ENCODE results near the gene ABTB1. TPM values are rescaled to one million over a fixed set of nuclear protein-coding genes. Genes with fewer than 3 reads are reported as not detected.

Gene ABTB1
- total RNA-seq, 1 experiment from 2014 or later = 6.9 TPM

DNA sequence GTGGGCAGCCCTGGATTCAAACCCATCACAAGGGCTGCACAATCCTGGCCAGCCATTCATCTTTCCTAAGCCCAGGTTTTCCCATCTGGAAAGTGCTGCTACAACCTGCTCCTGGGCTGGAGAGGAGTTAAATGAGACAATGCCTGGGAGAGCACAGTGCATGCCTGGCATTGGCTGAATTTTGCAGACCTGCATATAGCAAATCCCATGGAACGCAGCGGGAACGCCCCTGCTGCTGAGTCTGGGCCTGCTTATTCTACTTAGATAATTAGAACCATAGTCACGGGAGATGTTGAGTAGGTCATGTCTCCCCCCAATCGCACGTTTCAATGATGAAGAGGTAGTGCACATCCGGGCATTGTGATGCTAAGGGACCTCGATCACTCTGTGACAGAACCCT, 46.6 kb downstream of the ABTB1 start:
- Histone ChIP-seq H3K27ac (ENCODE audit: low read length) (no peak overlapping the region), H3K36me3 (ENCODE audit: control insufficient read depth, insufficient read depth, low read length) (no peaks in the 10 kb centered on the region), H3K4me3 (ENCODE audit: low read depth in 2 of 2, low read length in 2 of 2) (no peak overlapping the region), H3K4me1 (ENCODE audit: control insufficient read depth, insufficient read depth, low read length) (no peaks in the 10 kb centered on the region), H3K27me3 (ENCODE audit: control insufficient read depth, insufficient read depth, low read length) (peaks cover 7% of the 10 kb centered on the region; the same call in 1 of the 2 replicates), H3K9me3 (ENCODE audit: control insufficient read depth, insufficient read depth, low read depth, low read length) (no peaks in the 10 kb centered on the region)
- BruUV-seq (replicated peaks) = no TSS peak
- DNase-seq (ENCODE audit: low read depth, low spot score) (no peak), ATAC-seq (no peak)
- TF ChIP-seq POLR2AphosphoS5 (IDR thresholded peaks at IDR 0.05; ENCODE audit: low read depth, low read length) (no peak), TCF7L2 (IDR thresholded peaks at IDR 0.05; ENCODE audit: low read depth, low read length) (no peak), CTCF (IDR thresholded peaks at IDR 0.05) (no peak), SIN3A (IDR thresholded peaks at IDR 0.05; ENCODE audit: borderline replicate concordance, insufficient read depth, low read depth, low read length) (no peak)
- TF ChIP-seq, protein P1, sequence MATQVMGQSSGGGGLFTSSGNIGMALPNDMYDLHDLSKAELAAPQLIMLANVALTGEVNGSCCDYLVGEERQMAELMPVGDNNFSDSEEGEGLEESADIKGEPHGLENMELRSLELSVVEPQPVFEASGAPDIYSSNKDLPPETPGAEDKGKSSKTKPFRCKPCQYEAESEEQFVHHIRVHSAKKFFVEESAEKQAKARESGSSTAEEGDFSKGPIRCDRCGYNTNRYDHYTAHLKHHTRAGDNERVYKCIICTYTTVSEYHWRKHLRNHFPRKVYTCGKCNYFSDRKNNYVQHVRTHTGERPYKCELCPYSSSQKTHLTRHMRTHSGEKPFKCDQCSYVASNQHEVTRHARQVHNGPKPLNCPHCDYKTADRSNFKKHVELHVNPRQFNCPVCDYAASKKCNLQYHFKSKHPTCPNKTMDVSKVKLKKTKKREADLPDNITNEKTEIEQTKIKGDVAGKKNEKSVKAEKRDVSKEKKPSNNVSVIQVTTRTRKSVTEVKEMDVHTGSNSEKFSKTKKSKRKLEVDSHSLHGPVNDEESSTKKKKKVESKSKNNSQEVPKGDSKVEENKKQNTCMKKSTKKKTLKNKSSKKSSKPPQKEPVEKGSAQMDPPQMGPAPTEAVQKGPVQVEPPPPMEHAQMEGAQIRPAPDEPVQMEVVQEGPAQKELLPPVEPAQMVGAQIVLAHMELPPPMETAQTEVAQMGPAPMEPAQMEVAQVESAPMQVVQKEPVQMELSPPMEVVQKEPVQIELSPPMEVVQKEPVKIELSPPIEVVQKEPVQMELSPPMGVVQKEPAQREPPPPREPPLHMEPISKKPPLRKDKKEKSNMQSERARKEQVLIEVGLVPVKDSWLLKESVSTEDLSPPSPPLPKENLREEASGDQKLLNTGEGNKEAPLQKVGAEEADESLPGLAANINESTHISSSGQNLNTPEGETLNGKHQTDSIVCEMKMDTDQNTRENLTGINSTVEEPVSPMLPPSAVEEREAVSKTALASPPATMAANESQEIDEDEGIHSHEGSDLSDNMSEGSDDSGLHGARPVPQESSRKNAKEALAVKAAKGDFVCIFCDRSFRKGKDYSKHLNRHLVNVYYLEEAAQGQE (IDR thresholded peaks at IDR 0.05; ENCODE audit: insufficient read depth in 1 of 2, low read depth in 2 of 2, low read length in 1 of 2) = no peak
- ChIA-PET CTCF (no interaction called here), POLR2A (no interaction called here)
- in situ Hi-C loops (cut with HindIII; ENCODE audit: low pct_unique_long_range_greater_than_20kb, low sequenced_read_pairs) = no loop called here
- intact Hi-C loops (cut with micrococcal nuclease; ENCODE audit: unreplicated experiment) = no loop called here

- no peaks in the 10 kb centered on the region for H3K36me3 ChIP-seq (ENCODE audit: control insufficient read depth, insufficient read depth, low read length)
- ChIA-PET POLR2A (no interaction called here), CTCF (no interaction called here)
- intact Hi-C loops (cut with micrococcal nuclease; ENCODE audit: unreplicated experiment) = no loop called here
- ATAC-seq = no peak
- H3K4me1 ChIP-seq (ENCODE audit: control insufficient read depth, insufficient read depth, low read length) = no peaks in the 10 kb centered on the region
- no peaks in the 10 kb centered on the region for H3K9me3 ChIP-seq (ENCODE audit: control insufficient read depth, insufficient read depth, low read depth, low read length)
- in situ Hi-C loops (cut with HindIII; ENCODE audit: low pct_unique_long_range_greater_than_20kb, low sequenced_read_pairs) = no loop called here
- BruUV-seq (replicated peaks) = no TSS peak
- no peak for DNase-seq (ENCODE audit: low read depth, low spot score)
- TF ChIP-seq TCF7L2 (IDR thresholded peaks at IDR 0.05; ENCODE audit: low read depth, low read length) (no peak), SIN3A (IDR thresholded peaks at IDR 0.05; ENCODE audit: borderline replicate concordance, insufficient read depth, low read depth, low read length) (no peak), CTCF (IDR thresholded peaks at IDR 0.05) (no peak), POLR2AphosphoS5 (IDR thresholded peaks at IDR 0.05; ENCODE audit: low read depth, low read length) (no peak)
- TF ChIP-seq, protein P1 (IDR thresholded peaks at IDR 0.05; ENCODE audit: insufficient read depth in 1 of 2, low read depth in 2 of 2, low read length in 1 of 2) = no peak
- no peak overlapping the region for H3K4me3 ChIP-seq (ENCODE audit: low read depth in 2 of 2, low read length in 2 of 2)
- H3K27ac ChIP-seq (ENCODE audit: low read length) = no peak overlapping the region
- peaks cover 7% of the 10 kb centered on the region; the same call in 1 of the 2 replicates for H3K27me3 ChIP-seq (ENCODE audit: control insufficient read depth, insufficient read depth, low read length)
Observed at GRCh38 chr3:127720161-127720823, 47.5 kb downstream of the ABTB1 start.

All from Panc1 (cell line).